NB4 (cell line): ENCODE measurements around the gene DAPK1.

ENCODE experiments used
- DNase-seq: peaks from one replicate; pipeline ENCODE4 v3.0.0; 2010; ENCODE audit warnings: low read depth
- H3K4me3 ChIP-seq: one replicate; pipeline ENCODE4 v1.5.1; 2011; ENCODE audit warnings: mild to moderate bottlenecking, low read depth, low read length, moderate library complexity
- CTCF ChIP-seq: IDR thresholded peaks from one replicate; pipeline ENCODE4 v1.5.1; 2012; ENCODE audit warnings: low read depth, low read length
- MAX ChIP-seq: IDR thresholded peaks from 2 replicates; pipeline ENCODE4 v1.6.1; 2011; ENCODE audit warnings: low read depth, low read length
- MYC ChIP-seq: IDR thresholded peaks from 2 replicates; pipeline ENCODE4 v1.6.1; 2011; ENCODE audit warnings: low read depth, low read length
- POLR2A ChIP-seq: IDR thresholded peaks from 2 replicates; pipeline ENCODE4 v1.6.1; 2011; ENCODE audit warnings: mild to moderate bottlenecking; ENCODE audit not compliant: insufficient read length; ENCODE audit errors: extremely low read depth

Gene DAPK1

GRCh38 chr9:87464992-87465378, 32.7 kb upstream of the DAPK1 start:
- no peak for TF ChIP-seq MAX
- TF ChIP-seq MYC: no peak
- no peak for TF ChIP-seq POLR2A
- no peak for TF ChIP-seq CTCF
- no peak for DNase-seq
- no peak overlapping the region for H3K4me3 ChIP-seq

GRCh38 chr9:87465816-87466215, 31.9 kb upstream of the DAPK1 start:
- no peak for TF ChIP-seq MYC
- no peak for TF ChIP-seq CTCF
- TF ChIP-seq MAX: no peak
- TF ChIP-seq POLR2A: no peak
- no peak for DNase-seq
- no peak overlapping the region for H3K4me3 ChIP-seq

- TF ChIP-seq POLR2A (no peak), MAX (no peak), CTCF (no peak), MYC (no peak)
- no peak for DNase-seq
- H3K4me3 ChIP-seq: no peak overlapping the region
These were observed 30.5 kb upstream of the DAPK1 start for GRCh38 chr9:87467187-87467586.

- no peak overlapping the region for H3K4me3 ChIP-seq
- no peak for DNase-seq
- no peak for TF ChIP-seq POLR2A
These were observed 27.7 kb upstream of the DAPK1 start for GRCh38 chr9:87469793-87470465.

- H3K4me3 ChIP-seq: no peak overlapping the region
- no peak for DNase-seq
- TF ChIP-seq CTCF (no peak), MAX (no peak), MYC (no peak), POLR2A (no peak)
These were observed 25.9 kb upstream of the DAPK1 start for GRCh38 chr9:87471746-87472145.

- DNase-seq: no peak
- no peak overlapping the region for H3K4me3 ChIP-seq
- TF ChIP-seq MYC (no peak), MAX (no peak), POLR2A (no peak), CTCF (no peak)
These were observed 22.2 kb upstream of the DAPK1 start for GRCh38 chr9:87475463-87475862.
